HFF-Myc (cell line): Measurements from ENCODE around the gene DISP3.

Experiments used
- DNase-seq: peaks from one replicate; pipeline ENCODE4 v3.0.0-alpha.2; 2011; ENCODE audit warnings: low read depth; ENCODE audit errors: extremely low read depth
- H3K4me3 ChIP-seq: replicated peaks from 2 replicates; pipeline ENCODE4 v1.5.1; 2011; ENCODE audit warnings: low read depth, mild to moderate bottlenecking, control low read depth, low read length
- CTCF ChIP-seq: IDR thresholded peaks from 2 replicates; pipeline ENCODE4 v1.5.1; 2012; ENCODE audit warnings: mild to moderate bottlenecking, low read depth, low read length, control low read depth; ENCODE audit errors: missing control alignments

DISP3 gene

DNA sequence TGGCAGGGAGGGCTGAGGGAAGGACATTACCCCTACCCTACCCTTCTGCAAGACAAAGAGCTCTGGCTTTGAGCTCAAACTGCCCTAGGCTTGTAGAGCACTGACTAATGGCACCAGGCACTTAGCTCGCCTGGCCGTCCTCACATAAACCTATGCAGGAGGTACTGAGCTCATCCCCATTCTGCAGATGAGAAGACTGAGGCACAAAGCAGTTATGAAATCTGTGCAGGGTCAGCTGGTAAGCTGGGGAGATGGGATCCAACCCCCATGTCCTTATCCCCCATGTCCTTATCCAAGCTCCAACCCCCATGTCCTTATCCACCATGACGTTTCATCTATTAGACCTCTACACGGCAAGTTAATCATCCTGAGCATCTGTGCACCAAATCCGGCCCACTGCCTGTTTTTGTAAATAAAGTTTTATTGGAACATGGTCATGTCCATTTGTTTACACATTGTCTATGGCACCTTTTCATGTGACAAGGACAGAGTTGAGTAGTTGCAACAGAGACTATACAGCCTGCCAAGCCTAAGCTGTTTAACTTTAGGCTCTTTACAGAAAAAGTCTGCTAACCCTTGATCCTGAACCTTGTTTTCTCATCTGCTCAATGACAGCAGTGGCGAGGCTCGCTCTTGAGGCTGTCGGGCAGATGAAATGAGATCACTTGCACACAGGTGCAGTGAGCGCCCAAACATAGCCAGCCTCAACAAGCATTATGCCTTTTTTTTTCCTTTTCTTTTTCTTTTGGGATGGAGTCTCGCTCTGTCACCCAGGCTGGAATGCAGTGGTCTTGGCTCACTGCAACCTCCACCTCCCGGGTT is 88.5 kb downstream of the DISP3 start:
- TF ChIP-seq CTCF: no peak
- DNase-seq: no peak

DNA sequence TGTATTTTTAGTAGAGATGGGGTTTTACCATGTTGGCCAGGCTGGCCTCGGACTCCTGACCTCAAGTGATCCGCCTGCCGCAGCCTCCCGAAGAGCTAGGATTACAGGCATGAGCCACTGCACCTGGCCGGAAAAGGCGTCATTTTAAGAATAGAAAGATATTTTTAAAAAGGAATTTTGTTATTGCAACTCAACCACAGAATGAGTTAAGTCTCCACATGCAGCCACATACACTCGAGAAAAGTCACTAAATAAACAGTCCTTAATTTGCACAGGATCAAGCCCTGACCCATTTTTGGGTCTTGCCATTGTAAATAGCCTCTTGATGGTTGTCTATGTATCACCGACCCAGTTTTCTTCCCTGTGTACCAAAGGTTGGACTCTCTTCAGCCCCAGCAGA is 89.7 kb downstream of the DISP3 start:
- no peak overlapping the region for H3K4me3 ChIP-seq
- DNase-seq: no peak
- no peak for TF ChIP-seq CTCF

More for the DNA sequence above, 88.5 kb downstream of the DISP3 start:
- H3K4me3 ChIP-seq: no peak overlapping the region

GRCh38 chr1:11569551-11569950 is 90.6 kb downstream of the DISP3 start:
- no peak overlapping the region for H3K4me3 ChIP-seq
- TF ChIP-seq CTCF: no peak
- DNase-seq: no peak

DNA sequence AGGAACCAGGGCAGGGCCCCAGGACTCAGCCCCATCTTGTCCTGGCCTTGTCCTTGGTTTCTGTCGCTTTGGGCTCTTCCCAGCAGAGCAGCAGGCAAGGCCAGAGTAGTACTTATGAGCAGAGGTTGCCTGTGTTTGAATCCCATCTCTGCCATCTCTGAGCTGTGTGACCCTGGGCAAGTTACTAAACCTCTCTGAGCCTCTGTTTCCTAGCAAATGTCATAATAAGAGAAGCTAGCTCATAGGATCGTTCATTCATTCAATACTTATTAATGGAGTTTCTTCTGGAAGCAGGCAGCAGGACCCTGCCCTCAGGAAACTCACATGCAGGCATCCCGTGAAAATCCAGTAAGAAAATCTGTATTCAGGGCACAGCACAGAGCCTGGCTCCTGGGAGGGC is 91.0 kb downstream of the DISP3 start:
- DNase-seq: no peak
- H3K4me3 ChIP-seq: no peak overlapping the region
- no peak for TF ChIP-seq CTCF

GRCh38 chr1:11570821-11571380 is 91.9 kb downstream of the DISP3 start:
- no peak for TF ChIP-seq CTCF
- DNase-seq: no peak
- no peak overlapping the region for H3K4me3 ChIP-seq

GRCh38 chr1:11571906-11572616 is 93.1 kb downstream of the DISP3 start:
- H3K4me3 ChIP-seq: no peak overlapping the region
- DNase-seq: no peak
- peak; percentile 33 for TF ChIP-seq CTCF
